K562 (cell line): ENCODE data around the gene ATP5F1C. TPM values are rescaled to one million over a fixed set of nuclear protein-coding genes. Genes with fewer than 3 reads are reported as not detected.

Experiments
- BRCA1 ChIP-seq, 2 experiments: fragments of 450-650 bp in 1 of 2; sonication (generic) in 1 of 2; formaldehyde crosslinking in 1 of 2; IDR thresholded peaks; 2 replicates each; pipeline versions ENCODE4 v1.5.0 to v1.6.1; 2017 to 2020; ENCODE audit warnings: mild to moderate bottlenecking in 1 of 2, missing genetic modification reagents in 1 of 2
- CUX1 ChIP-seq: fragments of 200-800 bp; sonication (Bioruptor generic); IDR thresholded peaks from 2 replicates; pipeline ENCODE4 v1.6.1; 2016; ENCODE audit warnings: missing genetic modification characterization, missing compliant biosample characterization
- E2F6 ChIP-seq, 2 experiments: IDR thresholded peaks; 2 replicates each; pipeline ENCODE4 v1.6.1; 2011; ENCODE audit warnings: borderline replicate concordance in 1 of 2, control low read depth in 1 of 2, low read depth in 1 of 2, low read length in 1 of 2, mild to moderate bottlenecking in 1 of 2, mixed read lengths in 1 of 2, moderate library complexity in 1 of 2; ENCODE audit not compliant: insufficient read depth in 1 of 2, insufficient read length in 1 of 2, poor library complexity in 1 of 2, severe bottlenecking in 1 of 2; ENCODE audit errors: extremely low read depth in 1 of 2
- EGR1 ChIP-seq: fragments of 450-650 bp; conservative IDR thresholded peaks from 2 replicates; pipeline ENCODE4 v1.6.1; 2017; ENCODE audit warnings: mild to moderate bottlenecking
- ESRRB ChIP-seq: fragments of 250-450 bp; sonication (Bioruptor Pico); IDR thresholded peaks from 2 replicates; pipeline ENCODE4 v1.5.0; 2020; ENCODE audit warnings: mild to moderate bottlenecking, moderate library complexity, borderline replicate concordance
- HDGF ChIP-seq: fragments of 450-650 bp; IDR thresholded peaks from 2 replicates; pipeline ENCODE4 v1.6.1; 2016
- HSF4 ChIP-seq: fragments of 250-450 bp; sonication (Bioruptor Pico); IDR thresholded peaks from 2 replicates; pipeline ENCODE4 v2.1.2; 2022; ENCODE audit warnings: mild to moderate bottlenecking, moderate library complexity, borderline replicate concordance
- MEIS2 ChIP-seq: fragments of 450-650 bp; IDR thresholded peaks from 2 replicates; pipeline ENCODE4 v1.6.1; 2014; ENCODE audit warnings: mild to moderate bottlenecking; ENCODE audit not compliant: partially characterized antibody
- MTA2 ChIP-seq: fragments of 450-650 bp; IDR thresholded peaks from 2 replicates; pipeline ENCODE4 v1.6.1; 2016; ENCODE audit warnings: low read depth
- NEUROD1 ChIP-seq: fragments of 150-350 bp; IDR thresholded peaks from 2 replicates; pipeline ENCODE4 v1.6.1; 2014; ENCODE audit warnings: borderline replicate concordance, low read length, low read depth; ENCODE audit not compliant: partially characterized antibody
- NFIX ChIP-seq: fragments of 250-450 bp; sonication (Bioruptor Pico); IDR thresholded peaks from 2 replicates; pipeline ENCODE4 v1.4.0; 2020; ENCODE audit warnings: low read depth, mild to moderate bottlenecking, moderate library complexity
- PML ChIP-seq: IDR thresholded peaks from 2 replicates; pipeline ENCODE4 v1.6.1; 2012; ENCODE audit warnings: low read length, inconsistent platforms
- PRMT5 ChIP-seq: sonication (generic); formaldehyde crosslinking; IDR thresholded peaks from 2 replicates; pipeline ENCODE4 v1.5.0; 2020; ENCODE audit warnings: missing genetic modification reagents
- RBFOX2 ChIP-seq: fragments of 200-400 bp; formaldehyde crosslinking; IDR thresholded peaks from 2 replicates; pipeline ENCODE4 v1.6.1; 2017; ENCODE audit warnings: low read depth, mild to moderate bottlenecking, low read length, moderate library complexity
- RBM22 ChIP-seq: fragments of 200-400 bp; formaldehyde crosslinking; IDR thresholded peaks from 2 replicates; pipeline ENCODE4 v1.6.1; 2018; ENCODE audit warnings: low read length, low read depth; ENCODE audit not compliant: poor library complexity, severe bottlenecking
- SMAD1 ChIP-seq: fragments of 150-350 bp; IDR thresholded peaks from 2 replicates; pipeline ENCODE4 v1.6.1; 2014; ENCODE audit warnings: low read length, low read depth; ENCODE audit not compliant: partially characterized antibody
- TCF7 ChIP-seq: sonication (generic); IDR thresholded peaks from 2 replicates; pipeline ENCODE4 v1.6.1; 2016; ENCODE audit warnings: antibody characterized with exemption, borderline replicate concordance
- TEAD4 ChIP-seq, 2 experiments: sonication (generic) in 1 of 2; formaldehyde crosslinking in 1 of 2; IDR thresholded peaks; 2 replicates each; pipeline versions ENCODE4 v1.6.1 to v1.8.0; 2012 to 2022; ENCODE audit warnings: borderline replicate concordance in 1 of 2, inconsistent platforms in 1 of 2, low read length in 1 of 2, mild to moderate bottlenecking in 1 of 2, missing genetic modification reagents in 1 of 2
- TFAM ChIP-seq: fragments of 250-450 bp; sonication (Bioruptor Pico); conservative IDR thresholded peaks from 2 replicates; pipeline ENCODE4 v1.5.0; 2021; ENCODE audit warnings: mild to moderate bottlenecking, moderate library complexity
- ZFPM2 ChIP-seq: fragments of 250-450 bp; sonication (Bioruptor Pico); IDR thresholded peaks from 2 replicates; pipeline ENCODE4 v1.5.1; 2022; ENCODE audit warnings: mild to moderate bottlenecking
- ZKSCAN1 ChIP-seq: fragments of 150-350 bp; IDR thresholded peaks from 2 replicates; pipeline ENCODE4 v1.6.1; 2016; ENCODE audit warnings: low read depth, low read length
- ZNF436 ChIP-seq: fragments of 250-450, 450-650 bp; sonication (Bioruptor Pico); formaldehyde crosslinking; IDR thresholded peaks from 2 replicates; pipeline ENCODE4 v1.7.0; 2020; ENCODE audit warnings: mild to moderate bottlenecking
- ZNF444 ChIP-seq: fragments of 250-450 bp; sonication (Bioruptor Pico); IDR thresholded peaks from 2 replicates; pipeline ENCODE4 v1.4.0; 2020; ENCODE audit warnings: mild to moderate bottlenecking, moderate library complexity
- polyA plus RNA-seq, 8 experiments: library from polyadenylated mRNA; depleted of rRNA in 4 of 8; stranded (reverse) in 5 of 8; unstranded in 3 of 8; fragments of >200 nt; fragmentation: Nextera tagmentation in 2 of 8; fragmentation: Illumina TruSeq in 1 of 8; extraction: Ambion mirVana in 2 of 8; extraction: Trizol in 1 of 8; gene quantifications; 2 replicates each; pipeline versions ENCODE4 v1.2.1 to v1.2.3, GENCODE V29; 2011 to 2014; ENCODE audit warnings: inconsistent platforms in 1 of 8, missing spikeins in 1 of 8
- total RNA-seq, 7 experiments: library from RNA; depleted of rRNA in 6 of 7; stranded (reverse); fragments of >200 nt in 6 of 7; fragmentation: Illumina TruSeq in 2 of 7; extraction: Trizol in 2 of 7; gene quantifications; 2 replicates each; pipeline versions ENCODE4 v1.2.1 to v1.2.3, GENCODE V29; 2011 to 2021; ENCODE audit warnings: low replicate concordance in 1 of 7

ATP5F1C gene
- total and polyA plus RNA-seq, 9 of the 15 experiments (the other 6 are each of a cell fraction or from before 2014, with no cell fraction given) = 389 to 1,475 (median 559) TPM

GRCh38 chr10:7787857-7788638, at the start of gene ATP5F1C, which contains the start of gene KIN (continued):
- no peak for TF ChIP-seq CUX1 (CRISPR knock-in tag)
- TF ChIP-seq RBM22 = peak; percentile 22
- no peak for TF ChIP-seq TCF7
- no peak for TF ChIP-seq HSF4 (CRISPR knock-in tag)
- TF ChIP-seq ZKSCAN1 = peak; percentile 47; the same call in 1 of the 2 replicates
- TF ChIP-seq TEAD4 (IDR thresholded peaks at IDR 0.05; ENCODE audit: low read length) = no peak
- no peak for TF ChIP-seq TEAD4 (CRISPR knock-in tag; IDR thresholded peaks at IDR 0.05; ENCODE audit: borderline replicate concordance)
- no peak for TF ChIP-seq MTA2
- no peak for TF ChIP-seq BRCA1 (IDR thresholded peaks at IDR 0.05)
- no peak for TF ChIP-seq BRCA1 (CRISPR knock-in tag; IDR thresholded peaks at IDR 0.05)
- TF ChIP-seq SMAD1 = peak; percentile 55
- TF ChIP-seq RBFOX2 = peak; percentile 98
- TF ChIP-seq NEUROD1 = no peak
- TF ChIP-seq MEIS2 = peak; percentile 74
- no peak for TF ChIP-seq NFIX (CRISPR knock-in tag)
- no peak for TF ChIP-seq PRMT5 (CRISPR knock-in tag)
- no peak for TF ChIP-seq E2F6 (IDR thresholded peaks at IDR 0.05; ENCODE audit: borderline replicate concordance in 1 of 2, extremely low read depth in 1 of 2, insufficient read depth in 1 of 2, insufficient read length in 1 of 2, low read depth in 1 of 2, low read length in 1 of 2, poor library complexity in 1 of 2, severe bottlenecking in 1 of 2)
- TF ChIP-seq ZNF444 (CRISPR knock-in tag) = no peak
- TF ChIP-seq ZFPM2 (CRISPR knock-in tag) = no peak
- TF ChIP-seq HDGF = no peak
- TF ChIP-seq ZNF436 (CRISPR knock-in tag) = no peak
- TF ChIP-seq PML = peak; percentile 69; the same call in 1 of the 2 replicates
- TF ChIP-seq ESRRB (CRISPR knock-in tag) = no peak
- TF ChIP-seq EGR1 = peak; percentile 19; the same call in 1 of the 2 replicates
- TF ChIP-seq TFAM (CRISPR knock-in tag) = no peak
